B cell (primary cell): ENCODE results near the gene ABCD3. TPM values are rescaled to one million over a fixed set of nuclear protein-coding genes. Genes with fewer than 3 reads are reported as not detected.

ENCODE experiments used
- ATAC-seq: fragments of 200-7000 bp; cut with Tn5 transposase; one replicate; pipeline ENCODE4 v1.10.0; 2021; ENCODE audit warnings: low read depth, mild to moderate bottlenecking, moderate number of reproducible peaks, moderate library complexity
- CTCF ChIA-PET: fragments of 350-600 bp; sonication (Branson Sonifier 250); formaldehyde crosslinking; loops from one replicate; lab custom pipeline; 2021; ENCODE audit warnings: antibody characterized with exemption, inconsistent platforms; lab: Charles Lee
- POLR2A ChIA-PET: fragments of 350-600 bp; sonication (Branson Sonifier 250); formaldehyde crosslinking; loops from one replicate; lab custom pipeline; 2021; ENCODE audit warnings: antibody characterized with exemption; lab: Charles Lee
- DNase-seq: peaks from one replicate; pipeline ENCODE4 v3.0.0; 2013
- H2AFZ ChIP-seq: 2 replicates; pipeline ENCODE4 v1.6.1; 2012; ENCODE audit warnings: mild to moderate bottlenecking, low read depth, low read length; ENCODE audit not compliant: insufficient read depth, poor library complexity, severe bottlenecking
- H3K27ac ChIP-seq, 2 donors: 1 replicate in 1 of 2; 2 replicates in 1 of 2; pipeline ENCODE4 v1.5.1; 2012 to 2013; ENCODE audit warnings: low read length in 2 of 2, mild to moderate bottlenecking in 2 of 2, moderate library complexity in 1 of 2
- H3K27me3 ChIP-seq, 4 experiments: fragments of 200-600 bp in 1 of 4; sonication (generic) in 1 of 4; replicated peaks in 1 of 4; 1 replicate in 2 of 4; 2 replicates in 2 of 4; pipeline versions ENCODE4 v1.6.1 to v1.7.0; 2013 to 2016; ENCODE audit warnings: low read length in 3 of 4, mild to moderate bottlenecking in 2 of 4, mixed read lengths in 1 of 4, moderate library complexity in 1 of 4; ENCODE audit not compliant: insufficient read depth in 4 of 4, control insufficient read depth in 3 of 4; ENCODE audit errors: control extremely low read depth in 1 of 4
- H3K36me3 ChIP-seq, 2 experiments: replicated peaks in 1 of 2; 1 replicate in 1 of 2; 2 replicates in 1 of 2; pipeline versions ENCODE4 v1.6.1 to v1.7.1; 2013; ENCODE audit warnings: low read length in 1 of 2; ENCODE audit not compliant: insufficient read depth in 2 of 2, control insufficient read depth in 1 of 2; ENCODE audit errors: control extremely low read depth in 1 of 2, extremely low read depth in 1 of 2
- H3K4me1 ChIP-seq, 2 donors: fragments of 200-600 bp in 1 of 2; sonication (generic) in 1 of 2; 1 replicate in 1 of 2; 2 replicates in 1 of 2; pipeline versions ENCODE4 v1.5.1 to v1.6.1; 2013 to 2017; ENCODE audit warnings: low read length in 2 of 2; ENCODE audit not compliant: control insufficient read depth in 2 of 2, insufficient read depth in 2 of 2
- H3K4me2 ChIP-seq: replicated peaks from 2 replicates; pipeline ENCODE3; 2012; ENCODE audit warnings: mild to moderate bottlenecking, low read depth, low read length; ENCODE audit not compliant: poor library complexity, severe bottlenecking
- H3K4me3 ChIP-seq, 5 experiments: fragments of 200-600 bp in 1 of 5; sonication (generic) in 1 of 5; 1 replicate in 3 of 5; 2 replicates in 2 of 5; pipeline versions ENCODE4 v1.5.1 to v1.7.0; 2011 to 2016; ENCODE audit warnings: low read length in 4 of 5, mild to moderate bottlenecking in 4 of 5, low read depth in 2 of 5, control low read depth in 1 of 5, moderate library complexity in 1 of 5; ENCODE audit not compliant: insufficient read depth in 1 of 5; ENCODE audit errors: control extremely low read depth in 1 of 5, extremely low read depth in 1 of 5
- H3K79me2 ChIP-seq: fragments of 200-600 bp; sonication (generic); one replicate; pipeline ENCODE4 v1.6.0; 2016; ENCODE audit warnings: low read length; ENCODE audit not compliant: control insufficient read depth, insufficient read depth
- H3K9ac ChIP-seq: fragments of 200-600 bp; sonication (generic); 2 replicates; pipeline ENCODE4 v1.6.1; 2017; ENCODE audit warnings: mild to moderate bottlenecking, low read length, moderate library complexity
- H3K9me3 ChIP-seq, 3 donors: one replicate each; pipeline versions ENCODE4 v1.6.1 to v1.7.1; 2013; ENCODE audit warnings: low read length in 2 of 3; ENCODE audit not compliant: control insufficient read depth in 2 of 3, insufficient read depth in 1 of 3; ENCODE audit errors: control extremely low read depth in 1 of 3
- H4K20me1 ChIP-seq: 2 replicates; pipeline ENCODE4 v1.6.0; 2012; ENCODE audit warnings: mild to moderate bottlenecking, low read length; ENCODE audit not compliant: insufficient read depth, control insufficient read depth, poor library complexity, severe bottlenecking
- H3K27ac Mint-ChIP-seq: one replicate; pipeline ENCODE4 v1.8.0; 2021; ENCODE audit warnings: mixed read lengths
- H3K27me3 Mint-ChIP-seq: one replicate; pipeline ENCODE4 v1.8.0; 2021; ENCODE audit warnings: mixed read lengths
- H3K4me1 Mint-ChIP-seq: one replicate; pipeline ENCODE4 v1.8.0; 2021; ENCODE audit warnings: mixed read lengths
- H3K4me3 Mint-ChIP-seq: one replicate; pipeline ENCODE4 v1.8.0; 2021; ENCODE audit warnings: mixed read lengths
- H3K9me3 Mint-ChIP-seq: one replicate; pipeline ENCODE4 v1.8.0; 2022; ENCODE audit warnings: mixed read lengths; ENCODE audit not compliant: insufficient read depth
- EZH2 ChIP-seq: IDR thresholded peaks from 2 replicates; pipeline ENCODE4 v1.6.1; 2012; ENCODE audit warnings: borderline replicate concordance, low read depth, mild to moderate bottlenecking, moderate library complexity, low read length; ENCODE audit not compliant: insufficient read depth, poor library complexity, severe bottlenecking
- WGBS: methylation state at CpG from one replicate; pipeline ENCODE4 v1.1.5; 2013; ENCODE audit warnings: missing lambda C conversion rate; ENCODE audit not compliant: insufficient coverage; 5-methylcytosine and 5-hydroxymethylcytosine counted together
- intact Hi-C: fragments of 100-400 bp; cut with micrococcal nuclease; formaldehyde crosslinking; loops from one replicate; pipeline ENCODE4 v1.10.0; 2022
- polyA plus RNA-seq: library from polyadenylated mRNA; depleted of rRNA; stranded (reverse); fragments of >200 nt; gene quantifications from 2 replicates; pipeline ENCODE4 v1.2.3, GENCODE V29; 2012
- total RNA-seq, 2 donors: library from RNA; stranded (reverse); fragments of 120-200 nt in 1 of 2; gene quantifications; 1 replicate in 1 of 2; 2 replicates in 1 of 2; pipeline versions ENCODE4 v1.2.3 to v1.2.4, GENCODE V29; 2013 to 2022
- TF ChIP-seq, protein P1 (sequence below): fragments of 200-600 bp; IDR thresholded peaks from one replicate; pipeline ENCODE4 v1.8.0; 2022; ENCODE audit warnings: antibody characterized with exemption, mild to moderate bottlenecking

The ABCD3 gene
- total and polyA plus RNA-seq, 2 donors (not counting 1 experiment from before 2014, with no cell fraction given): 4.0 to 19.4 TPM

DNA sequence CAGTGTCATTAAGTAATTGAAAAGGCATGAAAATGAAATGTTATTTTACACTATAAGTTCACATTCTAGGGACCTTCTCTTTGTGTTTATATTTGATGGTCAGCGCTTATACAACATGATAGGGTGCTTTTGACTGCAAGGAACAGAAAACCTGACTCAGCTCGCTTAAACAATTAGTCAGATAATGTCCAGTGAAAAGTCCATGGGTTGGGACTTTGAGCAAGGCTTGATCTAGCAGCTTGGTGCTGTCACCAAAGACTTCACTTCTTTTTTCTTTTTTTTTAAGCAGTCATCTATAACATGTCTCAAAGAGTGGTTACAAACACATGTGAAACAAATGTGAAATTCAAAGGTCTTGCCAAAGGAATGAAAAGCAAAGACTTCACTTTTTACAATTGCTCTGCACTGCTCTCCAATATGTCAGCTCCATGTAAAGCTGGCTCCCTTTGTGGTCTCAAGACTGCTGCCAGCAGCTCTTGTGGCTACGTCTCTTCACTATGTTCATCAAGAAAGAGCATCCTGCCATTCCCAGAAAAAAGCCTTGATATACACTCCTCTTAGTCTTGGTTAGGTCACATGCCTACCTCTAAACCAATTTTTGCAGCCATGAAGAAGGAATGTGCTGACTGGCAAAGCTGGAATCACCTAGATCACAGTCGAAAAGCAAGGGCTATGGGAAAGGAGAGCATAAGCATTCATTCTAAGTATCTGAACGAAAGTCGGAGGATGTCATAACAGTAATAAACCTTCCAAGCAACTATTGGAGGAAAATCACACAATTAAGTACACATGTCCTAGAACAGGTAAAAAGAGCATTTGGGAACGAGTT lies 108.2 kb downstream of the ABCD3 start:
- no peaks in the 10 kb centered on the region for H4K20me1 ChIP-seq
- H3K27me3 Mint-ChIP-seq: peaks cover 8% of the 10 kb centered on the region
- ATAC-seq (no peak), DNase-seq (no peak)
- no peak overlapping the region for H3K4me3 Mint-ChIP-seq
- ChIA-PET POLR2A (no interaction called here), CTCF (interaction anchor here (1.3 to 1.6 kb wide), 2 partner anchors 9 to 278 kb away, joined by 3 read pairs; no protein-coding TSS in a partner anchor)
- TF ChIP-seq EZH2: no peak
- TF ChIP-seq, protein P1, sequence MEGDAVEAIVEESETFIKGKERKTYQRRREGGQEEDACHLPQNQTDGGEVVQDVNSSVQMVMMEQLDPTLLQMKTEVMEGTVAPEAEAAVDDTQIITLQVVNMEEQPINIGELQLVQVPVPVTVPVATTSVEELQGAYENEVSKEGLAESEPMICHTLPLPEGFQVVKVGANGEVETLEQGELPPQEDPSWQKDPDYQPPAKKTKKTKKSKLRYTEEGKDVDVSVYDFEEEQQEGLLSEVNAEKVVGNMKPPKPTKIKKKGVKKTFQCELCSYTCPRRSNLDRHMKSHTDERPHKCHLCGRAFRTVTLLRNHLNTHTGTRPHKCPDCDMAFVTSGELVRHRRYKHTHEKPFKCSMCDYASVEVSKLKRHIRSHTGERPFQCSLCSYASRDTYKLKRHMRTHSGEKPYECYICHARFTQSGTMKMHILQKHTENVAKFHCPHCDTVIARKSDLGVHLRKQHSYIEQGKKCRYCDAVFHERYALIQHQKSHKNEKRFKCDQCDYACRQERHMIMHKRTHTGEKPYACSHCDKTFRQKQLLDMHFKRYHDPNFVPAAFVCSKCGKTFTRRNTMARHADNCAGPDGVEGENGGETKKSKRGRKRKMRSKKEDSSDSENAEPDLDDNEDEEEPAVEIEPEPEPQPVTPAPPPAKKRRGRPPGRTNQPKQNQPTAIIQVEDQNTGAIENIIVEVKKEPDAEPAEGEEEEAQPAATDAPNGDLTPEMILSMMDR: no peak
- no peaks in the 10 kb centered on the region for H3K4me1 Mint-ChIP-seq
- H3K9me3 Mint-ChIP-seq: no peaks in the 10 kb centered on the region
- H3K27ac Mint-ChIP-seq: no peak overlapping the region
- no peaks in the 10 kb centered on the region for H3K9me3 ChIP-seq
- H2AFZ ChIP-seq: no peak overlapping the region
- no peak overlapping the region for H3K4me2 ChIP-seq
- 95% methylated on average over 2 of the region's 7 CpGs for WGBS
- no peaks in the 10 kb centered on the region for H3K79me2 ChIP-seq
- no peak overlapping the region for H3K4me3 ChIP-seq
- intact Hi-C loops: no loop called here
- no peaks in the 10 kb centered on the region for H3K4me1 ChIP-seq
- no peaks in the 10 kb centered on the region for H3K27me3 ChIP-seq
- H3K36me3 ChIP-seq: no peaks in the 10 kb centered on the region
- H3K27ac ChIP-seq: no peak overlapping the region
- H3K9ac ChIP-seq: no peak overlapping the region

DNA sequence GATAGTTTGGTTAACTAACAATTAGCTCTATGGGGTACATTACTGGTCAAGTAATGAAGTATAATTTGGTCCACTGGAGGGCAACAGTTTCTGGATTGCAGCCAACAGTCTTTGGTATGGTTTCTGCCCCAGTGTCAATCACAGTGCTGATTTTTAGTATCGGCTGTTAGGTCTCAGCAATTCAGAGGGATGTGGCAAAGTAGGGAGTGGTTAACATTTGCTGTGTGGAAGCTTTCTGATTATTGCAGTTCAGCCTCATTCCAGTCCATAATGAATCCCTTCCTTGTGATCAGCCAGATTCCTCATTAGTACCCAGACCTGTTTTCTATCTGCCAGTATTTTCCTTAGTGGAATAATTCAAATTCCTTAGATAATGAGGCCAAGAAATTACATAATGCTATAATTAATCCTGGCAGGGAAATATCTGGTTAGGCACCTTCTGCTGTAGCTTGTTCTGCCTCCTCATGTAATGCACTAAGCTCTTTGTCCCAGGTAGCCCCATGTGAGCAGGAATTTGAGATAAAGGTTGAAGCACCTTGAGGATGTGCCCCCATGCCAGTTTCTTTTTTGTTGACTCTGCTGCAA lies 109.3 kb downstream of the ABCD3 start:
- Histone ChIP-seq H3K4me3 (no peak overlapping the region), H2AFZ (no peak overlapping the region), H3K9me3 (no peaks in the 10 kb centered on the region), H3K9ac (no peak overlapping the region), H3K27me3 (no peaks in the 10 kb centered on the region), H3K27ac (no peak overlapping the region), H3K4me1 (no peaks in the 10 kb centered on the region), H4K20me1 (no peaks in the 10 kb centered on the region), H3K36me3 (no peaks in the 10 kb centered on the region), H3K79me2 (no peaks in the 10 kb centered on the region), H3K4me2 (no peak overlapping the region)
- Mint-ChIP-seq H3K27ac (no peak overlapping the region), H3K4me3 (no peak overlapping the region), H3K27me3 (peaks cover 11% of the 10 kb centered on the region), H3K4me1 (no peaks in the 10 kb centered on the region), H3K9me3 (no peaks in the 10 kb centered on the region)
- TF ChIP-seq, protein P1: no peak
- no peak for TF ChIP-seq EZH2
- ChIA-PET POLR2A (no interaction called here), CTCF (no interaction called here)
- intact Hi-C loops: no loop called here
- DNase-seq (no peak), ATAC-seq (no peak)
- WGBS: no CpG with 5 or more reads among the region's 1 CpG
